ENCODE data around the gene RNF183.

The RNF183 gene

DNA sequence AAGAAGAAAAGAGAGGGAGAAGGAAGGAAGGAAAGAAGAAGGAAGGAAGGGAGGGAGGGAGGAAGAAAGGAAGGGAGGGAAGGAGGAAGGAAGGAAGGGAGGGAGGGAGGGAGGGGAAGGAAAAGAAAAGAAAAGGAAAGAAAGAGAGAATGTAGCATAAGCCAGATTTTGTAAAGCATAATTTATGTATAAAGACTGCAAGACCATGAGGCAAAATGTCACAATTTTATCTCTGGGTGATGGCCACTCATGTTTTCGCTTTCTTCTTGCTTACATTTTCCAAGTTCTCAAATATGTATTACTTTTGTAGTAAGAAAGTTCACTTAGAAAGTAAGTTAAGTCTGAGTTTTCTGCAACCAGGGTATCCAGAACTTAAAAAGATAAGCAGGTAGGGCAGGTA is 3.4 kb upstream of the RNF183 start:
- H3K27ac ChIP-seq (ENCODE audit: low read depth, low read length) = no peak overlapping the region
- H3K18ac ChIP-seq (ENCODE audit: low read length) = no peak overlapping the region
- no peak overlapping the region for H4K5ac ChIP-seq (ENCODE audit: low read length)
- H3K4me1 ChIP-seq (ENCODE audit: control insufficient read depth, low read depth, low read length) = no peaks in the 10 kb centered on the region
- no peak overlapping the region for H4K8ac ChIP-seq (ENCODE audit: low read depth, low read length)
- H2AK5ac ChIP-seq (ENCODE audit: low read length) = no peak overlapping the region
- H3K4me2 ChIP-seq (ENCODE audit: low read length) = no peak overlapping the region
- no peak overlapping the region for H2BK120ac ChIP-seq (ENCODE audit: low read depth, low read length)
- H3K23ac ChIP-seq (ENCODE audit: low read length) = no peak overlapping the region
- no CpG with 5 or more reads among the region's 1 CpG for WGBS (ENCODE audit: extremely low coverage, insufficient coverage, low lambda C conversion rate)
- no peaks in the 10 kb centered on the region for H3K36me3 ChIP-seq (ENCODE audit: control insufficient read depth, insufficient read depth, low read length)
- H3K27me3 ChIP-seq (ENCODE audit: insufficient read depth, low read length, poor library complexity) = no peaks in the 10 kb centered on the region
- no peak overlapping the region for H3K56ac ChIP-seq (ENCODE audit: low read length)
- no peak for DNase-seq
- no peak overlapping the region for H3K4ac ChIP-seq (ENCODE audit: low read depth, low read length)
- no peak overlapping the region for H2BK15ac ChIP-seq (replicated peaks; ENCODE audit: low read depth)
- H3K9ac ChIP-seq (ENCODE audit: low read length) = no peak overlapping the region
- no peaks in the 10 kb centered on the region for H3K79me1 ChIP-seq (ENCODE audit: low read length)
- no peaks in the 10 kb centered on the region for H3K79me2 ChIP-seq (ENCODE audit: control insufficient read depth, insufficient read depth, low read length)
- H2BK5ac ChIP-seq (ENCODE audit: low read length) = no peak overlapping the region
- H3K4me3 ChIP-seq (ENCODE audit: low read length) = no peak overlapping the region

DNA sequence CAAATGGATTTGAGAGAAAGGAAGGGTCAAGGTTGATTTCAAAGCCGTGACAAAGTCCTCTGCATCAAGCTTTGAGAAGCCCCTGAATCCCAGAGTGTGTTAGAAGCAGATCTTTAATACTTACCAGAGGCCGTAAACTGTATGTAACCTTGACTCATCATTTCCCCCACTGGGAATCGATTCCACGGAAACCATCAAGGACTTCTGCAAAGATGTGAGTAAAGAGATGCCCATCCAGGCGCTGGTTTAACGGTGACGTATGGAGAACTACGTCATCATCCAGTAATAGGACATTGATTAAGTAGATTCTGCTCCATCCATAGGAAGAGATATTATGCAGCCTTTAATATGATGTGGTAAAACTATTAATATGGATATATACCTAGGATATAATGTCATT is 1.6 kb downstream of the RNF183 start:
- H3K9ac ChIP-seq (ENCODE audit: low read length) = no peak overlapping the region
- no peaks in the 10 kb centered on the region for H3K79me2 ChIP-seq (ENCODE audit: control insufficient read depth, insufficient read depth, low read length)
- no peaks in the 10 kb centered on the region for H3K4me1 ChIP-seq (ENCODE audit: control insufficient read depth, low read depth, low read length)
- no peak overlapping the region for H3K4me3 ChIP-seq (ENCODE audit: low read length)
- no peaks in the 10 kb centered on the region for H3K36me3 ChIP-seq (ENCODE audit: control insufficient read depth, insufficient read depth, low read length)
- H3K27ac ChIP-seq (ENCODE audit: low read depth, low read length) = no peak overlapping the region
- H3K4ac ChIP-seq (ENCODE audit: low read depth, low read length) = no peak overlapping the region
- H3K79me1 ChIP-seq (ENCODE audit: low read length) = no peaks in the 10 kb centered on the region
- DNase-seq = no peak
- H3K23ac ChIP-seq (ENCODE audit: low read length) = no peak overlapping the region
- H2AK5ac ChIP-seq (ENCODE audit: low read length) = no peak overlapping the region
- no peak overlapping the region for H4K8ac ChIP-seq (ENCODE audit: low read depth, low read length)
- H3K4me2 ChIP-seq (ENCODE audit: low read length) = no peak overlapping the region
- no peak overlapping the region for H3K56ac ChIP-seq (ENCODE audit: low read length)
- no peaks in the 10 kb centered on the region for H3K27me3 ChIP-seq (ENCODE audit: insufficient read depth, low read length, poor library complexity)
- H3K18ac ChIP-seq (ENCODE audit: low read length) = no peak overlapping the region
- no peak overlapping the region for H2BK15ac ChIP-seq (replicated peaks; ENCODE audit: low read depth)
- no peak overlapping the region for H2BK120ac ChIP-seq (ENCODE audit: low read depth, low read length)
- H4K5ac ChIP-seq (ENCODE audit: low read length) = no peak overlapping the region
- no CpG with 5 or more reads among the region's 8 CpGs for WGBS (ENCODE audit: extremely low coverage, insufficient coverage, low lambda C conversion rate)
- H2BK5ac ChIP-seq (ENCODE audit: low read length) = no peak overlapping the region

DNA sequence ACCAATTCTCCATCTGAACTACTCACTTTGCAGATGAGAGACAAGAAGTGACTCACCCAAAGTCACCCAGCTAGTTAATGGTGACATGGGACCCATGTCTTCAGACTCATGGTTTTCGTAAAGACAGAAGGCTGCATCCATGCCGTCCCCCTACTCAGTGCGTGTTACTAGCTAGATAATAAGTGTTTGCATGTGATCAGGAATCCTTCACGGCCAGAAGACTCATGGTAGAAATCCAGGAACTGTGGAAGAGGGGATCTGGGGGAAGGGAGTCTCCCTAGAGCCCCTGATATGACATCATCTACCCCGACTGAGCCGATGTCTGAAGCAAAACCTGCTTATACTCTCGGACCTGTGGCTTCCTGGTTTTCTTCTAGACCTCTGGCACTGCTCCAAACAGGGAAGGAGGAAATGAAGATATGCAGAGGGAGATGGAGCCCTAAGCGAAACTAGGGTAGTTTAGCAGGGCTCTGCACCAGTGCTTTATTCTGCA is 3.3 kb downstream of the RNF183 start:
- Histone ChIP-seq H3K36me3 (ENCODE audit: control insufficient read depth, insufficient read depth, low read length) (no peaks in the 10 kb centered on the region), H4K5ac (ENCODE audit: low read length) (no peak overlapping the region), H2BK5ac (ENCODE audit: low read length) (no peak overlapping the region), H4K8ac (ENCODE audit: low read depth, low read length) (no peak overlapping the region), H3K4ac (ENCODE audit: low read depth, low read length) (no peak overlapping the region), H3K56ac (ENCODE audit: low read length) (no peak overlapping the region), H3K4me1 (ENCODE audit: control insufficient read depth, low read depth, low read length) (no peaks in the 10 kb centered on the region), H2BK15ac (replicated peaks; ENCODE audit: low read depth) (no peak overlapping the region), H2AK5ac (ENCODE audit: low read length) (no peak overlapping the region), H3K79me2 (ENCODE audit: control insufficient read depth, insufficient read depth, low read length) (no peaks in the 10 kb centered on the region), H3K4me3 (ENCODE audit: low read length) (no peak overlapping the region), H3K4me2 (ENCODE audit: low read length) (no peak overlapping the region), H3K27me3 (ENCODE audit: insufficient read depth, low read length, poor library complexity) (no peaks in the 10 kb centered on the region), H2BK120ac (ENCODE audit: low read depth, low read length) (no peak overlapping the region), H3K23ac (ENCODE audit: low read length) (no peak overlapping the region), H3K18ac (ENCODE audit: low read length) (no peak overlapping the region), H3K79me1 (ENCODE audit: low read length) (no peaks in the 10 kb centered on the region), H3K27ac (ENCODE audit: low read depth, low read length) (no peak overlapping the region), H3K9ac (ENCODE audit: low read length) (no peak overlapping the region)
- no CpG with 5 or more reads among the region's 8 CpGs for WGBS (ENCODE audit: extremely low coverage, insufficient coverage, low lambda C conversion rate)
- DNase-seq = no peak

DNA sequence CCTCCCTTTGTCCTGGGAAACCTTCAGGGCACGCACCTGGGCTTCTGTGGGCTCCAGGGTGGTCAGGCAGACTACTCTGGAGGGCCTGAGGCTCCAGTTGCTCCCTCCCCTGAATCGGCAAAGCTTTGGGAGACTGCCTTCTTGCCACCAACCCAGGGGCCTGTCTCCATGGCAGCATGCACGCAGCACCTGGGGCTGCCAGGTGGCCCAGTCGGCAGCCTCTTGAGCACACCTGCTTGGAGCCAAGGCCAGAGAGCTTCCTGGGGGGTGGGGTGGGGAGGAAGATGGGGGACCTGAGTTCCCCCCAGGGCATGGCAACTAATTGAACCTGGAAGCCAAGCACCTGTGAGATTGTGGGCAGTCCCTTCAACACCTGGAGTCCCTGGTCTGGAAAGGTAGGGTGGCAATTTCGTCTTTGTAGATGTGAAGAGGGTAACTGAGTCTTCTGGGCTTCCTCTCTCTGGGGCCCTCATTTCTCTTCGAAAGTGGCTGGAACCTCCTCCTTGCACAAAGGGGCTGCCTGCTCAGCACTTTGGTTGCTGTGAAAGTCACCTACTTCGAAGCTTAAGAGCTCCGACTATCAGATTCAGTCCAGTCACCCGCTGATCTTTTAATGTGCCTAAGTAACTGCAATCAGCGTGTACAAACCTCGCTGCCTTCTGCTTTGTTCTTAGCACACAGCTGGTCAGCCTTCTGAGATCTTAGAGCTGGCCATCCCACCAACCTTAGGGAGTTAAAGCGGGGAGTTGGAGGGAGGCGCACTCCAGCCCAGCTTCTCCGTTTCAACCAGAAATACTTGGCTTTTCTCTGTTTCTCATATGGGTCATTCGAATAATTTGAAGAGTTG is 4.0 kb downstream of the RNF183 start:
- no peak overlapping the region for H3K9ac ChIP-seq (ENCODE audit: low read length)
- no peak overlapping the region for H2BK15ac ChIP-seq (replicated peaks; ENCODE audit: low read depth)
- no peaks in the 10 kb centered on the region for H3K36me3 ChIP-seq (ENCODE audit: control insufficient read depth, insufficient read depth, low read length)
- H4K8ac ChIP-seq (ENCODE audit: low read depth, low read length) = no peak overlapping the region
- H3K23ac ChIP-seq (ENCODE audit: low read length) = no peak overlapping the region
- no peak overlapping the region for H2AK5ac ChIP-seq (ENCODE audit: low read length)
- H4K5ac ChIP-seq (ENCODE audit: low read length) = no peak overlapping the region
- H3K4ac ChIP-seq (ENCODE audit: low read depth, low read length) = no peak overlapping the region
- no peak overlapping the region for H3K18ac ChIP-seq (ENCODE audit: low read length)
- no peak overlapping the region for H3K56ac ChIP-seq (ENCODE audit: low read length)
- H3K4me3 ChIP-seq (ENCODE audit: low read length) = no peak overlapping the region
- H2BK120ac ChIP-seq (ENCODE audit: low read depth, low read length) = no peak overlapping the region
- no peaks in the 10 kb centered on the region for H3K79me1 ChIP-seq (ENCODE audit: low read length)
- no peak overlapping the region for H3K4me2 ChIP-seq (ENCODE audit: low read length)
- no peak overlapping the region for H2BK5ac ChIP-seq (ENCODE audit: low read length)
- no CpG with 5 or more reads among the region's 15 CpGs for WGBS (ENCODE audit: extremely low coverage, insufficient coverage, low lambda C conversion rate)
- H3K27ac ChIP-seq (ENCODE audit: low read depth, low read length) = no peak overlapping the region
- H3K4me1 ChIP-seq (ENCODE audit: control insufficient read depth, low read depth, low read length) = no peaks in the 10 kb centered on the region
- H3K79me2 ChIP-seq (ENCODE audit: control insufficient read depth, insufficient read depth, low read length) = no peaks in the 10 kb centered on the region
- H3K27me3 ChIP-seq (ENCODE audit: insufficient read depth, low read length, poor library complexity) = no peaks in the 10 kb centered on the region
- no peak for DNase-seq

DNA sequence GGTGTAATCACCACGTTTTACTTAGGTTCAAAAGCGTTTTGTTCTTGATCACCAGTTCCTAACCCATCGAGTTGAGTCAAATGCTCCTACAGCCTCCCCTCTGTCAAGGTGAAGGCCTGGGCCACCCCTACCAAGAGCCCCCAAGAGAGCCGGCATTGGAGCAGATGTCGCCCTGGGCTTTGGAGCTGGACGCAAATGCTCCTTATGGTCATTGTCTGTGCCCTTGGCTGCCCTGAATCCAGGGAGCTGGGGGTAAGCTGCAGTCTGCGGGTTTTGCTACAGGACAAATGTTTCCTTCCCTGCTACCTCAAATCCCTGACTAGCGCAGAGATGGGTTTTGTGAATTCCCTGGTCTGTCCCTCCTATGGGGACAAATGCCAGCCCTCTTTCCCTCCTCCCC is 4.9 kb downstream of the RNF183 start:
- Histone ChIP-seq H4K5ac (ENCODE audit: low read length) (no peak overlapping the region), H3K36me3 (ENCODE audit: control insufficient read depth, insufficient read depth, low read length) (no peaks in the 10 kb centered on the region), H3K27me3 (ENCODE audit: insufficient read depth, low read length, poor library complexity) (no peaks in the 10 kb centered on the region), H2AK5ac (ENCODE audit: low read length) (no peak overlapping the region), H3K23ac (ENCODE audit: low read length) (no peak overlapping the region), H2BK120ac (ENCODE audit: low read depth, low read length) (no peak overlapping the region), H3K79me1 (ENCODE audit: low read length) (no peaks in the 10 kb centered on the region), H3K4me3 (ENCODE audit: low read length) (no peak overlapping the region), H3K4ac (ENCODE audit: low read depth, low read length) (no peak overlapping the region), H2BK5ac (ENCODE audit: low read length) (no peak overlapping the region), H3K79me2 (ENCODE audit: control insufficient read depth, insufficient read depth, low read length) (no peaks in the 10 kb centered on the region), H4K8ac (ENCODE audit: low read depth, low read length) (no peak overlapping the region), H3K56ac (ENCODE audit: low read length) (no peak overlapping the region), H3K27ac (ENCODE audit: low read depth, low read length) (no peak overlapping the region), H2BK15ac (replicated peaks; ENCODE audit: low read depth) (no peak overlapping the region), H3K4me1 (ENCODE audit: control insufficient read depth, low read depth, low read length) (no peaks in the 10 kb centered on the region), H3K4me2 (ENCODE audit: low read length) (no peak overlapping the region), H3K18ac (ENCODE audit: low read length) (no peak overlapping the region), H3K9ac (ENCODE audit: low read length) (no peak overlapping the region)
- WGBS (ENCODE audit: extremely low coverage, insufficient coverage, low lambda C conversion rate) = no CpG with 5 or more reads among the region's 8 CpGs
- no peak for DNase-seq
